ENCODE results near the gene PRCC.

DNA sequence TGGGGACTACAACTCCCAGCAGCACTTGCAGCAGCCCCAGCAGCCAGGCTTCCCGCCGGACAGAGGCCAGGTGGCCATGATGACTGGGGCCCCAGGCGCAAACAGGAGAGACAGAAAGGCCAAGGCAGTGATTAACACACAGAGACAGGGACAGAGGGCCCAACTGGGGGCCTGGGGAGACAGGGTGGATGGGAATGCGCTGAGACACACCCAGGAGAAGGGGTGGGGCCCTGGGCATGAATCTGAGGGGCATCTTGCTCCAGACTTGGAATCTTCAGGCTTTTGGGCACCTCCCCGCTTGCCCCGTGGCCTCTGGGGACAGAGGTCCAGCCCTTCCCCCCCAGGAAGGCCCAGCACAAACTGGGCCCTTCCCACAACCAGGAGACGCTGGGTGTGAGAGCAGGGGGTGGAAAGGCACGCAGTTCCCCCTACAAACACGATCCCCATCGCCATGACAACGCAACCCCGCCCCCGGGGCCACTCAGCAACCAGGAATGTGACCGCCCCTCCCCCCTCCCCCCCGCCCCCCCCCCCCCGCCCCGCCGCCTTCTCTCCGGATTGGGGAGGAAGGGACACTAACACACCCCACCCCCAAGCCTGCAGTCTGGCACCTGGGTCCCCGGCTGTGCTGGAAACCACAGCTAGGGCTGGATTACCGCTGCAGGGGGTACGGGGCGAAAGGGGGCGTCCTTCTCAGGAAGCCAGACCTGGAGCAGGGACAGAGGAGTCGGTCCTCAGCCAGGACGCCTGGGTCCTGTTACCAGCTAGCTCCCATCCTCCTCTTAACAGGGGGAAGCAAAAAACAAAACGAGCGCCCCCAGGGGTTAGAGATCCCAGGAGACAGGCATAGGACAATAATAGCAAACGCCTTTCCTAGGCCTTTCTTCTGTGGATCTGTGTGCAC, 20.4 kb upstream of the PRCC start:
- TF ChIP-seq, protein P1, sequence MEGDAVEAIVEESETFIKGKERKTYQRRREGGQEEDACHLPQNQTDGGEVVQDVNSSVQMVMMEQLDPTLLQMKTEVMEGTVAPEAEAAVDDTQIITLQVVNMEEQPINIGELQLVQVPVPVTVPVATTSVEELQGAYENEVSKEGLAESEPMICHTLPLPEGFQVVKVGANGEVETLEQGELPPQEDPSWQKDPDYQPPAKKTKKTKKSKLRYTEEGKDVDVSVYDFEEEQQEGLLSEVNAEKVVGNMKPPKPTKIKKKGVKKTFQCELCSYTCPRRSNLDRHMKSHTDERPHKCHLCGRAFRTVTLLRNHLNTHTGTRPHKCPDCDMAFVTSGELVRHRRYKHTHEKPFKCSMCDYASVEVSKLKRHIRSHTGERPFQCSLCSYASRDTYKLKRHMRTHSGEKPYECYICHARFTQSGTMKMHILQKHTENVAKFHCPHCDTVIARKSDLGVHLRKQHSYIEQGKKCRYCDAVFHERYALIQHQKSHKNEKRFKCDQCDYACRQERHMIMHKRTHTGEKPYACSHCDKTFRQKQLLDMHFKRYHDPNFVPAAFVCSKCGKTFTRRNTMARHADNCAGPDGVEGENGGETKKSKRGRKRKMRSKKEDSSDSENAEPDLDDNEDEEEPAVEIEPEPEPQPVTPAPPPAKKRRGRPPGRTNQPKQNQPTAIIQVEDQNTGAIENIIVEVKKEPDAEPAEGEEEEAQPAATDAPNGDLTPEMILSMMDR (IDR thresholded peaks at IDR 0.05 in 8 of 11, conservative IDR thresholded peaks at IDR 0.05 in 3 of 11): no peak
- TF ChIP-seq POLR2AphosphoS5 (IDR thresholded peaks at IDR 0.05) (peak; percentile 63 to 67 (median 65)), POLR2A (IDR thresholded peaks at IDR 0.05) (no peak)

All from spleen (tissue), 7 donors.